Natural killer cell (primary cell): ENCODE data around the gene CLEC20A. TPM values are rescaled to one million over a fixed set of nuclear protein-coding genes. Genes with fewer than 3 reads are reported as not detected.

Source experiments
- ATAC-seq, 3 donors: fragments of 150-1000 bp in 2 of 3; fragments of 200-7000 bp in 1 of 3; cut with Tn5 transposase; 1 replicate in 1 of 3; 2 replicates in 2 of 3; pipeline ENCODE4 v1.10.0; 2021; ENCODE audit warnings: mild to moderate bottlenecking in 2 of 3, moderate library complexity in 2 of 3
- DNase-seq, 2 donors: peaks; one replicate each; pipeline versions ENCODE4 v3.0.0 to v3.0.0-alpha.2; 2013 to 2021; ENCODE audit warnings: mixed read lengths in 1 of 2
- H3K27ac ChIP-seq: one replicate; pipeline ENCODE4 v1.5.1; 2013; ENCODE audit warnings: mild to moderate bottlenecking, low read length
- H3K27me3 ChIP-seq: one replicate; pipeline ENCODE4 v1.6.1; 2013; ENCODE audit warnings: low read length; ENCODE audit not compliant: control insufficient read depth, insufficient read depth
- H3K36me3 ChIP-seq: one replicate; pipeline ENCODE4 v1.6.1; 2013; ENCODE audit warnings: low read length; ENCODE audit not compliant: control insufficient read depth, insufficient read depth
- H3K4me1 ChIP-seq: one replicate; pipeline ENCODE4 v1.6.1; 2013; ENCODE audit warnings: low read length; ENCODE audit not compliant: control insufficient read depth, insufficient read depth
- H3K4me3 ChIP-seq: one replicate; pipeline ENCODE4 v1.5.1; 2013; ENCODE audit warnings: low read length
- H3K9me3 ChIP-seq: one replicate; pipeline ENCODE4 v1.6.1; 2013; ENCODE audit warnings: low read length; ENCODE audit not compliant: control insufficient read depth, insufficient read depth
- H3K27ac Mint-ChIP-seq, 2 donors: one replicate each; pipeline ENCODE4 v1.8.0; 2022; ENCODE audit warnings: mild to moderate bottlenecking in 2 of 2, mixed read lengths in 2 of 2, moderate library complexity in 1 of 2
- H3K27me3 Mint-ChIP-seq, 2 donors: one replicate each; pipeline ENCODE4 v1.8.0; 2022; ENCODE audit warnings: low read depth in 2 of 2, mixed read lengths in 2 of 2
- H3K36me3 Mint-ChIP-seq: one replicate; pipeline ENCODE4 v1.8.0; 2022; ENCODE audit warnings: mixed read lengths
- H3K4me1 Mint-ChIP-seq, 2 donors: one replicate each; pipeline ENCODE4 v1.8.0; 2022; ENCODE audit warnings: mixed read lengths in 2 of 2
- H3K4me3 Mint-ChIP-seq: one replicate; pipeline ENCODE4 v1.8.0; 2022; ENCODE audit warnings: mild to moderate bottlenecking, moderate library complexity, mixed read lengths
- H3K9me3 Mint-ChIP-seq, 2 donors: one replicate each; pipeline ENCODE4 v1.8.0; 2022; ENCODE audit warnings: mixed read lengths in 2 of 2
- WGBS: methylation state at CpG from one replicate; pipeline ENCODE4 v1.1.7; 2013; ENCODE audit warnings: missing lambda C conversion rate; ENCODE audit not compliant: insufficient coverage; 5-methylcytosine and 5-hydroxymethylcytosine counted together
- intact Hi-C: fragments of 100-400 bp; cut with micrococcal nuclease; formaldehyde crosslinking; loops from one replicate; pipeline ENCODE4 v1.14.2; 2022
- total RNA-seq, 4 donors: library from RNA; stranded (reverse); fragments of 120-200 nt in 1 of 4; gene quantifications; one replicate each; pipeline versions ENCODE4 v1.2.3 to v1.2.4, GENCODE V29; 2013 to 2022
- TF ChIP-seq, protein P1 (sequence below): fragments of 200-600 bp; IDR thresholded peaks from one replicate; pipeline ENCODE4 v1.8.0; 2022; ENCODE audit warnings: antibody characterized with exemption

The CLEC20A gene
- total RNA-seq, 3 donors from 2014 or later (not counting 1 experiment from before 2014, with no cell fraction given): not detected

DNA sequence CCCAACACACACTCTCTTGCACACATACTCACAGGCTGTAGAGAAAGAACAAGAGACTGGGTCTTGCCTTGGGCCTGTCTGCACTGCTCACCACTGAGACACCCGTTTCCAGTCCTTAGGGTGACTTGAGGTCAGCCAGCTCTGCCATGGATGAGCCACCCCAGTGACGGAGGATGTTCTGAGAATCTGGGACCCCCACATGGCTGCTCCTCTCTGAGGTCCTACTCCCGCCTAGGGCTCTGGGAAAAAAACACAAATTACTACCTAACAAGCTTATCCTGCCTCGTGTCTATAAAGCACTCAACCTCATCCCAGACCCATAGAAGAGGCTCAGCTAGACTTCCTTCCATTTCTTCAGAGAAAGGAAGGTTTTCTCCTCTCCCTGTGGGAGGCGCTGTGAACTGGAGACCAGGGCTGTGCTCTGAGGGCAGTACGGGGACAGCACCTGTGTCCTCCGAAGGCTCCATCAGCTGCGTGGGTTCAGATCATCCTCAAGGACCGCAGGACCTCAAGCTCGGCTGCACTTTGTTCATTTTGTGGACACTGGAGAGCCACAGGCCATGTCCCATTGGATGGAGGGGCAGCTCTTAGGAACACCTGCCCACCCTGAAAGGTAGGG, 4.3 kb upstream of the CLEC20A start:
- Mint-ChIP-seq H3K36me3 (no peaks in the 10 kb centered on the region), H3K27me3 (peaks cover 3 to 8% of the 10 kb centered on the region in 2 donors), H3K4me1 (peaks cover 0 to 5% of the 10 kb centered on the region in 2 donors), H3K27ac (no peak overlapping the region), H3K4me3 (no peak overlapping the region), H3K9me3 (no peaks in the 10 kb centered on the region)
- whole genome bisulfite sequencing: 83% methylated on average over 10 of the region's 10 CpGs
- no peak overlapping the region for H3K27ac ChIP-seq
- DNase-seq (no peak), ATAC-seq (no peak)
- no peaks in the 10 kb centered on the region for H3K9me3 ChIP-seq
- TF ChIP-seq, protein P1, sequence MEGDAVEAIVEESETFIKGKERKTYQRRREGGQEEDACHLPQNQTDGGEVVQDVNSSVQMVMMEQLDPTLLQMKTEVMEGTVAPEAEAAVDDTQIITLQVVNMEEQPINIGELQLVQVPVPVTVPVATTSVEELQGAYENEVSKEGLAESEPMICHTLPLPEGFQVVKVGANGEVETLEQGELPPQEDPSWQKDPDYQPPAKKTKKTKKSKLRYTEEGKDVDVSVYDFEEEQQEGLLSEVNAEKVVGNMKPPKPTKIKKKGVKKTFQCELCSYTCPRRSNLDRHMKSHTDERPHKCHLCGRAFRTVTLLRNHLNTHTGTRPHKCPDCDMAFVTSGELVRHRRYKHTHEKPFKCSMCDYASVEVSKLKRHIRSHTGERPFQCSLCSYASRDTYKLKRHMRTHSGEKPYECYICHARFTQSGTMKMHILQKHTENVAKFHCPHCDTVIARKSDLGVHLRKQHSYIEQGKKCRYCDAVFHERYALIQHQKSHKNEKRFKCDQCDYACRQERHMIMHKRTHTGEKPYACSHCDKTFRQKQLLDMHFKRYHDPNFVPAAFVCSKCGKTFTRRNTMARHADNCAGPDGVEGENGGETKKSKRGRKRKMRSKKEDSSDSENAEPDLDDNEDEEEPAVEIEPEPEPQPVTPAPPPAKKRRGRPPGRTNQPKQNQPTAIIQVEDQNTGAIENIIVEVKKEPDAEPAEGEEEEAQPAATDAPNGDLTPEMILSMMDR: no peak
- intact Hi-C loops: loop anchor here (2.0 kb wide), 1 partner anchor 190 kb away; no protein-coding TSS in a partner anchor
- H3K4me3 ChIP-seq: no peak overlapping the region
- H3K36me3 ChIP-seq: no peaks in the 10 kb centered on the region
- no peaks in the 10 kb centered on the region for H3K27me3 ChIP-seq
- H3K4me1 ChIP-seq: no peaks in the 10 kb centered on the region

DNA sequence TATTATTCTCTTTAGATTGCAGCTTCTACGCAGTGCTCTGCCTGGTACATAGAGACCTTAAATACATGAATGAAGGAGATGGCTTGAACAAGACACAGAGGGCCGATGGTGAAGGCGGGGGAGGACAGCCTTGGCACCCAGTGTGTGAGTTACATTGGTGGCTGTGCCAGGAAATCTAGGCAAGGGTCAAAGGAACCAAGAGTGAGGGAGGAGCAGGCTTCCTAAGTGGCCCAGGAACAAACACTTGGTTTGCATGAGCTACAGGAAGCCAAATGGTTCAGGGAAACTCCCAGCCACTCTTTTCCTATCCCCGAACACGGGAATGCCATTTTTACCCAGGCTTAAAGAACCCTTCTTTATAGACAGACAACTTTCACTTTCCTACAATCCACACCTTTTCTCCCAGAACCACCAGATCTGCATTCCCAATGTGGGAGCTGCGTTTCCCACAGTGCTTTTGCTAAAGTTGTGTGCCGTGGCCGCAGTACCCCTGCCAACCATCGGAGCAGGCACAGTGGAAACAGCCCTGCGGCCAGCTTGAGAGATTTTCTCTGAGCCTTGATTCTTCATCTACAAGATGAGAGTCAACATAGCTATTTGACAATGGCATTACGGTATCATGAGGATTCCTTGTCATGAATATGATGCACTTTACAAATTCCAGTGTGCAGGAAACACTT, 3.5 kb upstream of the CLEC20A start:
- Histone ChIP-seq H3K27ac (no peak overlapping the region), H3K4me1 (no peaks in the 10 kb centered on the region), H3K27me3 (no peaks in the 10 kb centered on the region), H3K9me3 (no peaks in the 10 kb centered on the region), H3K4me3 (no peak overlapping the region), H3K36me3 (no peaks in the 10 kb centered on the region)
- H3K36me3 Mint-ChIP-seq: no peaks in the 10 kb centered on the region
- no peak overlapping the region for H3K27ac Mint-ChIP-seq
- no peak overlapping the region for H3K4me3 Mint-ChIP-seq
- DNase-seq (no peak), ATAC-seq (no peak)
- H3K9me3 Mint-ChIP-seq: no peaks in the 10 kb centered on the region
- TF ChIP-seq, protein P1: no peak
- peaks cover 0 to 5% of the 10 kb centered on the region in 2 donors for H3K4me1 Mint-ChIP-seq
- intact Hi-C loops: loop anchor here (2.0 kb wide), 1 partner anchor 189 kb away; no protein-coding TSS in a partner anchor
- WGBS: 91% methylated on average over 11 of the region's 11 CpGs
- H3K27me3 Mint-ChIP-seq: peaks cover 3 to 8% of the 10 kb centered on the region in 2 donors

DNA sequence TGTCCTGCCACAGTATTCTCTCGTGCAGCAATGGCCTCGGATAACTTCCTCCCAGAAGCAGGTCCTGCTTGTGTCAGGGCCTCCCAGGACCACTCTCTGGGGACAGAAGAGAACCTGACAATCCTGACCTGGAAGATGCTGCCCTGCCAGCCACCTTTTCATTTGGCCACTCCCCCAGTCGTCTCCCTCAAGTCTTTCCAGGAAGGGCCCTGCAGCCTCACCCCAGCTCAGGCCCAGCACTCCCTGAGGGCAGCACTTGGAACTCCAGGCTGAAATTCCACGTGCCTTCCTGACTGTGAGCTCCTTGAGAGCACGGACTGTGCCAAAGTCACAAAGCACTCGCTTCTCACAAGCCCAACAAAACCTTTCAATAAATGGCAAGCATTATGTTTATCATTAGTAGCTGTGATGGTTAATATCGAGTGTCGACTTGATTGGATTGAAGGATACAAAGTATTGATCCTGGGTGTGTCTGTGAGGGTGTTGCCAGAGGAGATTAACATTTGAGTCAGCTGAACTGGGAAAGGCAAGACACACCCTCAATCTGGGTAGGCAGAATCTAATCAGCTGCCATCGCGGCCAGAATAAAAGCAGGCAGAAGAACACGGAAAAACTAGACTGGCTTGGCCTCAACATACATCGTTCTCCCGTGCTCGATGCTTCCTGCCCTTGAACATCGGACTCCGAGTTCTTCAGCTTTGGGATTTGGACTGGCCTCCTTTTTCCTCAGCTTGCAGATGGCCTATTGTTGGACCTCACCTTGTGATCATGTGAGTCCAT, 2.3 kb upstream of the CLEC20A start:
- DNase-seq (no peak), ATAC-seq (no peak)
- H3K36me3 Mint-ChIP-seq: no peaks in the 10 kb centered on the region
- no peaks in the 10 kb centered on the region for H3K9me3 Mint-ChIP-seq
- H3K4me1 Mint-ChIP-seq: peaks cover 0 to 5% of the 10 kb centered on the region in 2 donors
- no peak overlapping the region for H3K4me3 Mint-ChIP-seq
- H3K27ac Mint-ChIP-seq: no peak overlapping the region
- H3K27me3 Mint-ChIP-seq: peaks cover 3 to 8% of the 10 kb centered on the region in 2 donors
- no peak overlapping the region for H3K27ac ChIP-seq
- TF ChIP-seq, protein P1: no peak
- no peaks in the 10 kb centered on the region for H3K27me3 ChIP-seq
- no peak overlapping the region for H3K4me3 ChIP-seq
- H3K36me3 ChIP-seq: no peaks in the 10 kb centered on the region
- no peaks in the 10 kb centered on the region for H3K9me3 ChIP-seq
- intact Hi-C loops: no loop called here
- 91% methylated on average over 15 of the region's 16 CpGs for WGBS
- H3K4me1 ChIP-seq: no peaks in the 10 kb centered on the region
